Measurements from ENCODE around the gene ATP23.

Gene ATP23

GRCh38 chr12:57936513-57936883 is 4.9 kb upstream of the ATP23 start:
- Histone ChIP-seq H3K4me3 (ENCODE audit: low read length) (peak overlapping the region; percentile 80), H2AFZ (ENCODE audit: low read depth, low read length) (no peak overlapping the region), H3K4me1 (ENCODE audit: low read length) (peaks cover 18% of the 10 kb centered on the region), H3K27me3 (ENCODE audit: low read depth, low read length) (no peaks in the 10 kb centered on the region), H3K27ac (ENCODE audit: low read length) (no peak overlapping the region), H4K20me1 (ENCODE audit: insufficient read depth, low read length) (no peaks in the 10 kb centered on the region), H3K36me3 (replicated peaks; ENCODE audit: low read depth, low read length) (no peaks in the 10 kb centered on the region), H3K4me2 (ENCODE audit: low read length) (peak overlapping the region; percentile 72), H3K9me3 (ENCODE audit: insufficient read depth, low read length) (no peaks in the 10 kb centered on the region), H3K9ac (ENCODE audit: low read length) (peak overlapping the region; percentile 71), H3K79me2 (ENCODE audit: low read length) (no peaks in the 10 kb centered on the region)
- TF ChIP-seq CTCF (IDR thresholded peaks at IDR 0.05; ENCODE audit: low read depth, low read length): no peak
- no peak for TF ChIP-seq EZH2phosphoT487 (IDR thresholded peaks at IDR 0.05; ENCODE audit: low read depth)

DNA sequence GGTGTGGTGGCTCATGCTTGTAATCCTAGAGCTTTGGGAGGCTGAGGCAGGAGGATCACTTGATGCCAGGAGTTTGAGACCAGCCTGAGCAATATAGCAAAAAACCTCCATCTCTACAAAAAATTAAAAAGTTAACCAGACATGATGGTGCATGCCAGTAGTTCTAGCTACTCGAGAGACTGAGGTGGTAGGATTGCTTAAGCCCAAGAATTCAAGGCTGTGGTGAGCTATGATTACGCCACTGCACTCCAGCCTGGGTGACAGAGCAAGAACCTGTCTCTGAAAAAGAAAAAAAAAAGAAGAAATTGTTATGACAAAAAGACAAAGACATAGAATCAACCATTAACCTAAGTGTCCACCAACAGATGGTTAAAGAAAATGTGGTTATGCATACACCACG is 2.1 kb upstream of the ATP23 start:
- peaks cover 7% of the 10 kb centered on the region for H3K79me2 ChIP-seq (ENCODE audit: low read length)
- H3K9me3 ChIP-seq (ENCODE audit: insufficient read depth, low read length): no peaks in the 10 kb centered on the region
- no peak overlapping the region for H3K4me2 ChIP-seq (ENCODE audit: low read length)
- H2AFZ ChIP-seq (ENCODE audit: low read depth, low read length): no peak overlapping the region
- peaks cover 21% of the 10 kb centered on the region for H3K4me1 ChIP-seq (ENCODE audit: low read length)
- H3K4me3 ChIP-seq (ENCODE audit: low read length): no peak overlapping the region
- no peak overlapping the region for H3K27ac ChIP-seq (ENCODE audit: low read length)
- H3K9ac ChIP-seq (ENCODE audit: low read length): no peak overlapping the region
- no peaks in the 10 kb centered on the region for H3K27me3 ChIP-seq (ENCODE audit: low read depth, low read length)
- no peaks in the 10 kb centered on the region for H3K36me3 ChIP-seq (replicated peaks; ENCODE audit: low read depth, low read length)
- TF ChIP-seq EZH2phosphoT487 (IDR thresholded peaks at IDR 0.05; ENCODE audit: low read depth) (no peak), CTCF (IDR thresholded peaks at IDR 0.05; ENCODE audit: low read depth, low read length) (no peak)
- no peaks in the 10 kb centered on the region for H4K20me1 ChIP-seq (ENCODE audit: insufficient read depth, low read length)

GRCh38 chr12:57940052-57940914 is 1.1 kb upstream of the ATP23 start:
- H3K79me2 ChIP-seq (ENCODE audit: low read length): peaks cover 7% of the 10 kb centered on the region
- H3K27me3 ChIP-seq (ENCODE audit: low read depth, low read length): no peaks in the 10 kb centered on the region
- no peaks in the 10 kb centered on the region for H3K36me3 ChIP-seq (replicated peaks; ENCODE audit: low read depth, low read length)
- no peaks in the 10 kb centered on the region for H3K9me3 ChIP-seq (ENCODE audit: insufficient read depth, low read length)
- H3K4me1 ChIP-seq (ENCODE audit: low read length): peaks cover 15% of the 10 kb centered on the region
- H4K20me1 ChIP-seq (ENCODE audit: insufficient read depth, low read length): no peaks in the 10 kb centered on the region; the same call in 1 of the 2 replicates
- peak overlapping the region; percentile 59 for H2AFZ ChIP-seq (ENCODE audit: low read depth, low read length)
- peak overlapping the region; percentile 70 for H3K9ac ChIP-seq (ENCODE audit: low read length)
- peak overlapping the region; percentile 89 for H3K4me3 ChIP-seq (ENCODE audit: low read length)
- H3K4me2 ChIP-seq (ENCODE audit: low read length): peak overlapping the region; percentile 95
- peak overlapping the region; percentile 62 for H3K27ac ChIP-seq (ENCODE audit: low read length)
- no peak for TF ChIP-seq CTCF (IDR thresholded peaks at IDR 0.05; ENCODE audit: low read depth, low read length)
- no peak for TF ChIP-seq EZH2phosphoT487 (IDR thresholded peaks at IDR 0.05; ENCODE audit: low read depth)

DNA sequence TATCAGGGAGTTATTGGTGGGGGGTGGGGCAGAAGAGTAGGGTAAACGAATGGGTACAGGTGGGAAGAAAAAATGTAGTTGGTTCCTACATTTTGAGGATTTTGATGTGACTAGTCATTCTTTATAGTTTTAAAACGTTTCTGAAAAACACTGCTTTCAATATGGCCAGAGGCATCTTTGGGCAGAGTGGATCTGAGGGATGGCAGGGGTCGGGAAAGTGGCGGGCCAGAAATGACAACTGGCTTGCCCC is 527 bp upstream of the ATP23 start:
- Histone ChIP-seq H3K4me1 (ENCODE audit: low read length) (peaks cover 14% of the 10 kb centered on the region), H3K4me3 (ENCODE audit: low read length) (peak overlapping the region; percentile 89), H3K9ac (ENCODE audit: low read length) (peak overlapping the region; percentile 70), H4K20me1 (ENCODE audit: insufficient read depth, low read length) (no peaks in the 10 kb centered on the region; the same call in 1 of the 2 replicates), H3K36me3 (replicated peaks; ENCODE audit: low read depth, low read length) (no peaks in the 10 kb centered on the region), H3K27me3 (ENCODE audit: low read depth, low read length) (no peaks in the 10 kb centered on the region), H3K27ac (ENCODE audit: low read length) (peak overlapping the region; percentile 62), H2AFZ (ENCODE audit: low read depth, low read length) (peak overlapping the region; percentile 59), H3K9me3 (ENCODE audit: insufficient read depth, low read length) (no peaks in the 10 kb centered on the region), H3K4me2 (ENCODE audit: low read length) (peak overlapping the region; percentile 95), H3K79me2 (ENCODE audit: low read length) (peaks cover 7% of the 10 kb centered on the region)
- no peak for TF ChIP-seq EZH2phosphoT487 (IDR thresholded peaks at IDR 0.05; ENCODE audit: low read depth)
- TF ChIP-seq CTCF (IDR thresholded peaks at IDR 0.05; ENCODE audit: low read depth, low read length): no peak

Measured in OCI-LY3 (cell line).